ENCODE results near the gene SRSF3. TPM values are rescaled to one million over a fixed set of nuclear protein-coding genes. Genes with fewer than 3 reads are reported as not detected.
"Not testable (repeated sequence)": the region's sequence is repeated elsewhere in the genome, so short reads cannot be mapped to it uniquely, and the experiment has no call there.

The SRSF3 gene
- polyA plus RNA-seq, 10 donors: 281 to 422 (median 312) TPM

- DNase-seq: no peak
These were observed 49.0 kb downstream of the SRSF3 start for GRCh38 chr6:36642913-36643817.

GRCh38 chr6:36643977-36644376 lies 49.8 kb downstream of the SRSF3 start:
- DNase-seq: no peak

- no peak for DNase-seq
These were observed 54.9 kb downstream of the SRSF3 start for GRCh38 chr6:36649086-36649485.

GRCh38 chr6:36649701-36650484 lies 55.7 kb downstream of the SRSF3 start:
- no peak for DNase-seq

GRCh38 chr6:36650848-36651478 lies 56.8 kb downstream of the SRSF3 start:
- DNase-seq: no peak

GRCh38 chr6:36651659-36652379 lies 57.7 kb downstream of the SRSF3 start:
- DNase-seq: no peak

GRCh38 chr6:36654469-36654868 lies 60.3 kb downstream of the SRSF3 start:
- DNase-seq: not testable (repeated sequence)

Other genes starting within 250 kb of the SRSF3 start
- under 1 TPM in 5 of 10 donors, not detected in 5; 0.08 to 0.35 (median 0.20) TPM for gene ETV7, start 206.7 kb upstream of the SRSF3 start, polyA plus RNA-seq (ENCODE audit: insufficient read length in 10 of 10)
- under 1 TPM in 7 of 10 donors, not detected in 3; 0.07 to 0.34 (median 0.10) TPM for gene PXT1, start 151.5 kb upstream of the SRSF3 start, polyA plus RNA-seq (ENCODE audit: insufficient read length in 10 of 10)
- 10 to 100 TPM; 35.9 to 59.5 (median 50.6) TPM for gene KCTD20, start 151.4 kb upstream of the SRSF3 start, polyA plus RNA-seq (ENCODE audit: insufficient read length in 10 of 10)
- 10 to 100 TPM; 23.7 to 33.7 (median 28.8) TPM for gene STK38, start 46.9 kb upstream of the SRSF3 start, polyA plus RNA-seq (ENCODE audit: insufficient read length in 10 of 10)
- 100 to 1,000 TPM in 8 of 10 donors, 10 to 100 TPM in 2; 84.2 to 180 (median 118) TPM for gene CDKN1A, start 84.4 kb downstream of the SRSF3 start, polyA plus RNA-seq (ENCODE audit: insufficient read length in 10 of 10)
- under 1 TPM in 9 of 10 donors, not detected in 1; 0.08 to 0.19 (median 0.16) TPM for gene RAB44, start 103.5 kb downstream of the SRSF3 start, polyA plus RNA-seq (ENCODE audit: insufficient read length in 10 of 10)
- gene CPNE5, start 245.1 kb downstream of the SRSF3 start, polyA plus RNA-seq (ENCODE audit: insufficient read length in 10 of 10): 10 to 100 TPM in 8 of 10 donors, 1 to 10 TPM in 2; 4.5 to 20.4 (median 11.7) TPM